Peyer's patch (tissue), 4 donors: ENCODE data around the gene CRYGD. TPM values are rescaled to one million over a fixed set of nuclear protein-coding genes. Genes with fewer than 3 reads are reported as not detected.
"Not testable (repeated sequence)": the region's sequence is repeated elsewhere in the genome, so short reads cannot be mapped to it uniquely, and the experiment has no call there.

Source experiments
- DNase-seq, 3 donors: peaks; one replicate each; pipeline ENCODE4 v3.0.0-alpha.2; 2017 to 2019
- H3K27ac ChIP-seq, 4 donors: fragments of 200-600 bp; sonication (generic); one replicate each; pipeline ENCODE4 v1.5.1; 2016 to 2019
- H3K27me3 ChIP-seq, 2 donors: fragments of 200-600 bp; sonication (generic); one replicate each; pipeline ENCODE4 v1.5.1; 2019
- H3K36me3 ChIP-seq, 3 donors: fragments of 200-600 bp; sonication (generic); one replicate each; pipeline ENCODE4 v1.5.1; 2016 to 2019
- H3K4me1 ChIP-seq, 4 donors: fragments of 200-600 bp; sonication (generic); one replicate each; pipeline ENCODE4 v1.5.1; 2016 to 2019
- H3K4me3 ChIP-seq, 4 donors: fragments of 200-600 bp; sonication (generic); 1 replicate in 3 of 4; 2 replicates in 1 of 4; pipeline ENCODE4 v1.5.1; 2016 to 2019; ENCODE audit warnings: mild to moderate bottlenecking in 1 of 4
- H3K9me3 ChIP-seq, 4 donors: fragments of 200-600 bp; sonication (generic); one replicate each; pipeline ENCODE4 v1.5.1; 2016 to 2019; ENCODE audit warnings: mild to moderate bottlenecking in 1 of 4
- POLR2A ChIP-seq, 2 donors: fragments of 450-650 bp; IDR thresholded peaks; one replicate each; pipeline ENCODE4 v1.5.1; 2017; ENCODE audit warnings: antibody characterized with exemption in 2 of 2, mild to moderate bottlenecking in 2 of 2, moderate library complexity in 2 of 2
- total RNA-seq, 4 donors: library from RNA; depleted of rRNA; stranded (reverse); fragments of >200 nt; gene quantifications; one replicate each; pipeline ENCODE4 v1.1.0, GENCODE V29; 2016
- TF ChIP-seq, protein P1 (sequence below), 6 experiments: fragments of 450-650 bp in 4 of 6; fragments of 200-600 bp in 2 of 6; sonication (generic) in 1 of 6; IDR thresholded peaks; one replicate each; pipeline ENCODE4 v1.5.1; 2017 to 2019; ENCODE audit warnings: antibody characterized with exemption in 6 of 6, mild to moderate bottlenecking in 3 of 6, moderate library complexity in 1 of 6

CRYGD gene
- not detected for total RNA-seq

DNA sequence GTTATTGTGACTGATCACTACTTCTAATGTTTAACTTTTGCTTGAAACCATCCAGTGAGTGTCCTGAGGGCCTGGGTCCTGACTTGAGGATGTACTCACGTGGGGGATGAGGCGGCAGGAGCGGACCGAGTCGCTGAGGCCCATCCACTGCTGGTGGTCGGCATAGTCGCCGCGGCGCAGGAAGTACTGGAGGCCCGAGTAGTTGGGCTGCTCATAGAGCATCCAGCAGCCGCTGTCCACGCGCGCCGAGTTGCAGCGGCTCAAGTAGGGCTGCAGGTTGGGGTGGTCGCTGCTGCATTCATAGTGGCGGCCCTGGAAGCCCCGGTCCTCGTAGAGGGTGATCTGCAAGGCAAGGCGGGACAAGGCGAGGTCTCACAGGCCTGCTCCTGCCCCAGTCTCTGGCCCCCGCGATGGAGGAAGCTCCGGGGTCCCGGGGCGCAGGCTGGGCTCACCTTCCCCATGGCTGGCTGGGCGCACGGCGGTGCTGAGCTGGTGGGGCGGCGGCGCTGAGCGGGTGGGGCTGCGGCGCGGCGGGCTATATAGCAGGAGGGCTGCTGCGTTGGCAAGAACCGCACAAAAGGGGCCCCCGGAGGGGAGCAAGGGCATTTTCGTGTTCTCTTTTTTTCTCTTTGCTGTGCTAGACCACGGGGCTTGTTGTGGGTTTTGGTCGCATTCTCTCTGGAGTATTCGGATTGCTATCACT, at the start of gene CRYGD:
Gene CRYGD, minus strand, starts transcription at position 512 of the 703 bp plus-strand sequence. Its CDS starts 51 bp downstream, at position 461.
- not testable (repeated sequence) for H3K27ac ChIP-seq, H3K9me3 ChIP-seq, H3K27me3 ChIP-seq, H3K36me3 ChIP-seq, DNase-seq
- H3K4me1 ChIP-seq: peaks cover 0 to 19% (median 0%) of the 10 kb centered on the region in 4 donors
- H3K4me3 ChIP-seq: peak within 1 kb of the TSS in 1 of 4 donors; percentile 9

DNA sequence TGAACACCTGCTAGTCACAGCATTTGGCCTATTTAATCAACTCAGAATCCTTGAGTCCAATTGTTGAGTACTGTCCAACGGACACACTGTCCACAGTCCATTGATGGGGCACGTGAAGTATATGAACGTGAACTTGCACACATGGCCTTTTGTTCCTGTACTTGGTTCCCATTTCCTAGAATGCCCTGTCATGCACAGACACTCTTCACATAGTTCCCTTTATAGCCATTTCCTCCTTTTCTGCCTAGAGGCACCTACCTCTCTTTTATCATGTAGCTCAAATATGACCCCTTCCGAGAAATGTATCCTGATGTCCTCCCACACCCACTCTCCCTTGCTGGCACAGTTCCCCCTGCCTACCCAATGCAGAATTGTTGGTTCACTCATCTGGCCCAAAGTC, 47.8 kb upstream of the CRYGD start:
- Histone ChIP-seq H3K27me3 (no peaks in the 10 kb centered on the region), H3K36me3 (no peaks in the 10 kb centered on the region), H3K4me3 (no peak overlapping the region), H3K4me1 (no peaks in the 10 kb centered on the region), H3K27ac (no peak overlapping the region), H3K9me3 (no peaks in the 10 kb centered on the region)
- DNase-seq: no peak
- no peak for TF ChIP-seq POLR2A (IDR thresholded peaks at IDR 0.05)
- TF ChIP-seq, protein P1, sequence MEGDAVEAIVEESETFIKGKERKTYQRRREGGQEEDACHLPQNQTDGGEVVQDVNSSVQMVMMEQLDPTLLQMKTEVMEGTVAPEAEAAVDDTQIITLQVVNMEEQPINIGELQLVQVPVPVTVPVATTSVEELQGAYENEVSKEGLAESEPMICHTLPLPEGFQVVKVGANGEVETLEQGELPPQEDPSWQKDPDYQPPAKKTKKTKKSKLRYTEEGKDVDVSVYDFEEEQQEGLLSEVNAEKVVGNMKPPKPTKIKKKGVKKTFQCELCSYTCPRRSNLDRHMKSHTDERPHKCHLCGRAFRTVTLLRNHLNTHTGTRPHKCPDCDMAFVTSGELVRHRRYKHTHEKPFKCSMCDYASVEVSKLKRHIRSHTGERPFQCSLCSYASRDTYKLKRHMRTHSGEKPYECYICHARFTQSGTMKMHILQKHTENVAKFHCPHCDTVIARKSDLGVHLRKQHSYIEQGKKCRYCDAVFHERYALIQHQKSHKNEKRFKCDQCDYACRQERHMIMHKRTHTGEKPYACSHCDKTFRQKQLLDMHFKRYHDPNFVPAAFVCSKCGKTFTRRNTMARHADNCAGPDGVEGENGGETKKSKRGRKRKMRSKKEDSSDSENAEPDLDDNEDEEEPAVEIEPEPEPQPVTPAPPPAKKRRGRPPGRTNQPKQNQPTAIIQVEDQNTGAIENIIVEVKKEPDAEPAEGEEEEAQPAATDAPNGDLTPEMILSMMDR (IDR thresholded peaks at IDR 0.05): no peak

DNA sequence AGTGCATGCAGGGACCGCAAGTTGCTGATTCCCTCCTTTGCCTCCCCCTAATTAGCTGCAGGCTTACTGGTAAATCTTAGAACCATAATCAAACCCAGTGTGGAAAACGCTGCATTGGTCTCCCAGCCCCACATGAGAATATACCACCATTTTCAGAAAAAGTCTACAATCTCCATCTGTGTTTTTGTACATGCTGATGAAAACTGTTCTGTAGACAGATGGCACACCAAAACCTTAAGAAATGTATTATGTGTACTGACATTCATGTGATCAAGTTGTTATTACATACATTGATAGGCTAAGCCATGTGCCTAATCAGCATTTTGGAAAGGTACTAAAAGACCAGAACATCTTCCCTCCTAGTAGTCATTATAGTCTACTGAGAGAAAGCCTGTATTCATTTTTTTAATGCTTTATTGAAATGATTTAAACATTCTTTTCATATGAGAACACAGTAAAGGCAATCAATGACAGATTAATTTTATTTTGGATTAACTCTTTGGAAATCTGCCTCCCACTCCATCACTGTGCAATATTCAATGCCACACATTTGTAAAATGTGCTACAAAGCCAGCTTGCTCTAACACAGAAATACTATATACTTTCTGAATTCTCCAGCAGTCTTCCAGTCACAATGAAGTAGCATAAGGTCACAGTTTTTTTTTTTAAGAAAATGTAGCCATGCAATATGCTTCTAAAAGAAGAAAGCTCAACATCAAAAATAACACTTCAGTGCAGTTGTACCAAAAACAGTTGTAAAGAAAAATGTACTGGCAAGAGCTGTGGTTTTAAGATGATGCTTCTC, 40.8 kb upstream of the CRYGD start:
- Histone ChIP-seq H3K27me3 (no peaks in the 10 kb centered on the region), H3K36me3 (no peaks in the 10 kb centered on the region), H3K4me3 (no peak overlapping the region), H3K27ac (no peak overlapping the region), H3K9me3 (no peaks in the 10 kb centered on the region), H3K4me1 (no peaks in the 10 kb centered on the region)
- DNase-seq: no peak
- no peak for TF ChIP-seq POLR2A (IDR thresholded peaks at IDR 0.05)
- TF ChIP-seq, protein P1 (IDR thresholded peaks at IDR 0.05): no peak

DNA sequence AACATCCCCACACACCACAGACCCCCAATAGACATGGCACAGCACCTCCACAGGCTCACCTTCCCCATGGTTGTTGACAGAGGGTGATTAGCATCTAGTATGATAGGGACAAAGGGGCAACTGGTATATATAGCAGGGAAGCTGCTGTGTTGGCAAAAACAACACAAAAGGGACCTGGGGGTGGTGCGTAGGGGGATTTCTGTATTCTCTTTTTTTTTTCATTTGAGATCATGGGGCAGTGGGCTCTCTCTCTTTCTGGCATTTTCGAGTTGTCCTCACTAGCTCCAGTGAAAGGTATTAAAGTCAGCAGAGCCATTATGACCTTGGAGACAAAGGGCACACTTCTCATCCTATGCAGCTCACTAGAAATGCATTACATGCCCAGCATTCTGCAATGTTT, 39.2 kb upstream of the CRYGD start, which contains the start of gene CRYGA:
Gene CRYGA, minus strand, starts transcription at position 101 of the 400 bp plus-strand sequence. Its CDS starts 33 bp downstream, at position 68.
- H3K4me3 ChIP-seq: no peak within 1 kb of the TSS
- H3K27me3 ChIP-seq: no peaks in the 10 kb centered on the region
- TF ChIP-seq, protein P1 (IDR thresholded peaks at IDR 0.05): no peak
- no peak for TF ChIP-seq POLR2A (IDR thresholded peaks at IDR 0.05)
- H3K9me3 ChIP-seq: no peaks in the 10 kb centered on the region
- H3K4me1 ChIP-seq: no peaks in the 10 kb centered on the region
- no peak for DNase-seq
- no peak within 1 kb of the TSS for H3K27ac ChIP-seq
- no peaks in the 10 kb centered on the region for H3K36me3 ChIP-seq

DNA sequence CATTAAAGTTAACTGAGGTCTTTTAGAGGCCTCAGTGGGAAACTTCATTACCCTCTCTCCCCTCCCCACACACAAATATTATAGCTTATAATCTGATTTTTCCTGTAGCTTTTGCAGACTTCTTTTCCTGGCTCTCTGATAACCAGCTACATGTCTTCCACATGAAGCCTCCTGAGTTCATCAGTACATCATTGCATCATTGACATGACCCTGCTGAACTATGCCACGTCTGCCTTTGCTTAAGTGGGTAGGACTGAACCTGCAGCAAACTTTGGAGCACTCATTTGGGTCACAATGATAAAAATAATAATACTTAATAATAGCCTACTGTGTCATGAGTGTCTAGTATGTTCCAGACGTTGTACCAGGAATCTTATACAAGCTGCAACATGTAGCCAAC, 32.1 kb upstream of the CRYGD start:
- Histone ChIP-seq H3K4me3 (no peak overlapping the region), H3K9me3 (no peaks in the 10 kb centered on the region), H3K36me3 (no peaks in the 10 kb centered on the region), H3K27me3 (no peaks in the 10 kb centered on the region), H3K4me1 (no peaks in the 10 kb centered on the region), H3K27ac (no peak overlapping the region)
- no peak for DNase-seq
- TF ChIP-seq, protein P1 (IDR thresholded peaks at IDR 0.05): no peak
- TF ChIP-seq POLR2A (IDR thresholded peaks at IDR 0.05): no peak

DNA sequence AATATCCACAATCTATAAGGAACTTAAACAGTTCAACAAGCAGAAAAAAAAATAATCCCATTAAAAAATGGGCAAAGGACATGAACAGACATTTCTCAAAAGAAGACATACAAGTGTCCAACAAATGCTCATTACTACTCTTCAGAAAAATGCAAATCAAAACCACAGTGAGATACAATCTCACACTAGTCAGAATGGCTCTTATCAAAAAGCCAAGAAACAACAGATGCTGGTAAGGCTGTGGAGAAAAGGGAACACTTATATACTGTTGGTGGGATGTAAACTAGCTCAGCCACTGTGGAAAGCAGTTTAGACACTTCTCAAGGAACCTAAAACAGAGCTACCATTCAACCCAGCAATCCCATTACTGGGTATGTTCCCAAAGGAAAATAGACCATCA, 28.8 kb upstream of the CRYGD start:
- no peak overlapping the region for H3K27ac ChIP-seq
- no peaks in the 10 kb centered on the region for H3K9me3 ChIP-seq
- no peaks in the 10 kb centered on the region for H3K4me1 ChIP-seq
- no peak overlapping the region for H3K4me3 ChIP-seq
- H3K27me3 ChIP-seq: no peaks in the 10 kb centered on the region
- TF ChIP-seq, protein P1 (IDR thresholded peaks at IDR 0.05): no peak
- TF ChIP-seq POLR2A (IDR thresholded peaks at IDR 0.05): no peak
- no peaks in the 10 kb centered on the region for H3K36me3 ChIP-seq
- no peak for DNase-seq
